ENCODE results near the gene AFAP1L2. TPM values are rescaled to one million over a fixed set of nuclear protein-coding genes. Genes with fewer than 3 reads are reported as not detected.

Gene AFAP1L2
- total and polyA plus RNA-seq, 9 of the 15 experiments (the other 6 are each of a cell fraction or from before 2014, with no cell fraction given): 0.07 TPM; not detected in 8

DNA sequence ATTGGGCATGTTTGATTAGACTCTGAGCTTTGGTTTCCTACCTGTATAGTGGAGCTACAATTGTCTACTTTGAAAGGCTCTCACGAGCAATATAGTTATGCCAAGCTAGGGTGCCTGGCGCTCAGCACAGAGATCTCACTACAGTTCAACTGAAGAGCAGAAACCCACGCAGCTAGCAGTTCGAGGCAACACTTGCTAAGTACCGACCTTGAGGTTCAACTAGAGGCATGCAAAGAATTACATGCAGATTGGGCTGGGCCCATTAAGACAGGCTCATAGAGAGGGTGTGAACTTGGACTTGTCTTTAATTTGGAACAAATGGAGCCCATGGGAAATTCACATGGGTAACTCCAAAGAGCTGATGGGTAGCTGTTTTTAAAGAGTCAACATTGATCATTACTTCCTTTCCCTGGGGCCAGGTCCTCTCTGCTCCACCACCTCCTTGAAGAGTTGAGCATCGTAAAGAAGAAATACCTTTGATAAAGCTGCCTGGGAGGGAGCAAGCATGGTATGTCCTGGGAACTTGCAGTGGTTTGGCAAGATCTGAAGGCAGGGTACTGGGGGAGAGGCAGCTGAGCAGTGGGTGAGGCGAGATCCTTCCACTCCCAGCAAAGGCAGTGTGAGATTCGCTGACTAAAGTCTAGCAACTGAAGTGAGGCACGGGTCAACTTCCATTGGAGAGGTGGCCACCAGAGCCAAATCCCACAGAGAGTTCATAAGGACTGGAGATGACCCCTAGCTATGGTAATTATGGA is 25.5 kb upstream of the AFAP1L2 start (continued):
- TF ChIP-seq ZNF76 (CRISPR knock-in tag; IDR thresholded peaks at IDR 0.05; ENCODE audit: borderline replicate concordance) (no peak), HMGXB4 (CRISPR knock-in tag; IDR thresholded peaks at IDR 0.05) (no peak), ZNF668 (CRISPR knock-in tag; IDR thresholded peaks at IDR 0.05) (no peak), STAG1 (CRISPR knock-in tag; IDR thresholded peaks at IDR 0.05; ENCODE audit: borderline replicate concordance) (no peak), BRF2 (IDR thresholded peaks at IDR 0.05; ENCODE audit: borderline replicate concordance, insufficient read depth, insufficient read length) (no peak)
- TF ChIP-seq, protein P1, sequence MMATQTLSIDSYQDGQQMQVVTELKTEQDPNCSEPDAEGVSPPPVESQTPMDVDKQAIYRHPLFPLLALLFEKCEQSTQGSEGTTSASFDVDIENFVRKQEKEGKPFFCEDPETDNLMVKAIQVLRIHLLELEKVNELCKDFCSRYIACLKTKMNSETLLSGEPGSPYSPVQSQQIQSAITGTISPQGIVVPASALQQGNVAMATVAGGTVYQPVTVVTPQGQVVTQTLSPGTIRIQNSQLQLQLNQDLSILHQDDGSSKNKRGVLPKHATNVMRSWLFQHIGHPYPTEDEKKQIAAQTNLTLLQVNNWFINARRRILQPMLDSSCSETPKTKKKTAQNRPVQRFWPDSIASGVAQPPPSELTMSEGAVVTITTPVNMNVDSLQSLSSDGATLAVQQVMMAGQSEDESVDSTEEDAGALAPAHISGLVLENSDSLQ (IDR thresholded peaks at IDR 0.05): no peak

All from K562 (cell line).